ENCODE measurements around the gene SMARCC2.

Gene SMARCC2

DNA sequence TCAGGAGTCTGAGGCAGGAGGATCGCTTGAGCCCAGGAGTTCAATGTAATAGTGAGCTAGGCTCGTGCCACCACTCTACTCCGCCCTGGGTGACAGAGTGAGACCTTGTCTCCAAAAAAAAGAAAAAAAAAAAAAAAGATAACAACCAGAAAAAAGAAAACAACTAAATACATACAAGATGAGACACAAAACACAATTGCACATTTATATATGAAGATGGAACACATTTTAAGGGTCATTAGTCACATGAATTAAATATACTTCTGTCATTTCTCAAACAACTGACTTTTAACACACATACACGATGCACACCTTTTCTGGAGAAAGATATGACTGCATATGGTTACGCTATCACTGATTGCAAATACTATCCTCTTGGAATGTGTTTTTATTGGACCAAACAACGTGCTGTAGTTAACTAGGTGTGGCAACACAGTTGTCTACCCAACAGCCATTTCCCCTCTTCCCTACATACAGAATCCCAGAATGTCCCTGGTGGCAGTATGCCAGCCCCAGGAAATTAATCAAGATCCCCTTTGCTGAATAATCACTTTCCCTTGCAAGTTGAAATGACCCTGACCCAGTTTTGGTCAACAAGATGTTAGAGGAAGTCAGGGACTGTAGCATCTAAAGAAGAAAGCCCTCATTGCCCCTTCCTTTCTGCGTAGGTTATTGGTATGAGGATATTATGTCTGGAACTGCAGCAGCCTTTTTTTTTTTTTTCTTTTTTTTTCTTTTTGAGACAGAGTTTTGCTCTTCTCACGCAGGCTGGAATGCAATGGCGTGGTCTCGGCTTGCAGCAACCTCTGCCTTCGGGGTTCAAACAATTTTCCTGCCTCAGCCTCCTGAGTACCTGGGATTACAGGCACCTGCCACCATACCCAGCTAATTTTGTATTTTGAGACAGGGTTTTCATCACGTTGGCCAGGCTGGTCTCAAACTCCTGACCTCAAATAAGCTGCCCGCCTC lies 42.5 kb downstream of the SMARCC2 start:
- DNase-seq, result no peak

DNA sequence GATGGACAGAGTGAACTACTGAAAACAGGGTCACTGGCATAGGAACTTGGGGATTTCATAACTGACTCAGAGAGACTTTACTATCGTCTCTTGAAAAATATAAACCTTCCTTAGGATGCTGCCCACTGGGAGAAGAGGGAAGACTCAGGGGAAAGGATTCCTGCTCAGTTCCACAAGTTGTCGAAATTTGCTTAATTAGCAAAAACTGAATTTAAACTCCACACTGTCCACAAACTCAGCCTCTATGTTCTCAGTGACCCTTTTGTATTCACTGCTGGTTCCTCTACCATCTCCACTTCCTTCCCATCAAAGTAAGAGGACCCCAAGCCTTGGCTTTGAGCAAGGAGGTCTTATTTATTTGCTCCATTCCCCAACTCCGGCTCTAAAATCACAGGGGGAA lies 44.1 kb downstream of the SMARCC2 start:
- DNase-seq, result no peak

DNA sequence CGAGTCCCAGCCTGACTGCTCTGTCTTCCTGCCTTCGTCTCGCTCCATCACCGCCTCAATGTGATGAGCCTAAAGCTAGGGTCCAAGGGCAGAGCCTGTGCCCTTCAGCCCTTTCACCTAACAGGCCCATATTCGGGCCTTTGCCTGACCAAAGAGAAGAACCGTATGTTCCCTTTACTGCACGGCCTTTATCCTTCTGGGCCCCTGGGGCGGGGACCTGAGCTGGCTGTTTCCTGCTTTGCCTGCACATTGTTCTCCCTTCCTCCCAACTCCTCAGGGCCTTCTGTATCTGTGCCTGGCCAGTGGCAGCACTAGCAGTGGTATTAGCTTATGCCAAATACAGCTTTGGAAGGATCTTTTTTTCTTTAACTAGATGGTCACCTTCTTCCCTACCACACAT lies 45.4 kb downstream of the SMARCC2 start:
- DNase-seq, result no peak

DNA sequence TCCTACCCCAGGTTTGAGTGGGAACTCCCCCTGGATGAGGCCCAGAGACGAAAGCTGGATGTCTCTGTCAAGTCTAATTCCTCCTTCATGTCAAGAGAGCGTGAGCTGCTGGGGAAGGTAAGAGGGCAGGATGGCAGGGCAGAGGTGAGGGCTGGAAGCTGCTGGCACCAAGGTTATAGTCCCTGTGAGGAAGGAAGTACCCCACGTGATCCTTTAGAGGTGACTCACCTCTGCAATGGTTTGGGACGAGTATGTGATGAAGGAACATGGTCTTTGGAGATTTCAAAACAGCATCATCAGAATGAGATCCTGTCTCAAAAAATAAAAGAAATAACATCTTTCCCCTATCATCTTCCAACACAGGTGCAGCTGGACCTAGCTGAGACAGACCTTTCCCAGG lies 46.1 kb downstream of the SMARCC2 start:
- no peak for DNase-seq

DNA sequence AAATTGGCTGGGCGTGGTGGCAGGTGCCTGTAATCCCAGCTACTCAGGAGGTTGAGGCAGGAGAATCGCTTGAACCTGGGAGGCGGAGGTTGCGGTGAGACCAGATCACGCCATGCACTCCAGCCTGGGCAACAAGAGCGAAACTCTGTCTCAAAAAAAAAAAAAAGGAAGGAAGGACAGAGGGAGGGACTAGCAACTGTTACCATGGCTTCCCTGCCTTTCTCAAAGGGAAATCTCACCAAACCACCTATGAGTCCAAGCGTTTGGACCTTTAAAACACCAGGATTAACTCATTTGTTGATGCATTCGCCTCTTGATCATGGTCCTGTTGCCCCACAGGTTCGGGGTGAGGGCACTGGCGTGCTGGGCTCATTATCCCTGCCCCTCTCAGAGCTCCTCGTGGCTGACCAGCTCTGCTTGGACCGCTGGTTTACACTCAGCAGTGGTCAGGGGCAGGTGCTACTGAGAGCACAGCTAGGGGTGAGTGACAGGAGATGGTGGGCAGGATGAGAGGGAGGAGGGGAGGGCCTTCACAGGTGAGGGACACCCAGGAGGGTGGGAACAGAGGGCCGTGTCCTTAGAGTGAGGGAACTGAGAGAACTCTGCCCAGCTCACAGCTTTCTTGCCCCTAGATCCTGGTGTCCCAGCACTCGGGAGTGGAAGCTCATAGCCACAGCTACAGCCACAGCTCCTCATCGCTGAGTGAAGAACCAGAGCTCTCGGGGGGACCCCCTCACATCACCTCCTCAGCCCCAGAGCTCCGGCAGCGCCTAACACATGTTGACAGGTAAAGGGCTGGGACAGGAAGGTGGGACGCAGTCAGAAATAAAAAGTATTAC lies 47.1 kb downstream of the SMARCC2 start:
- no peak for DNase-seq

DNA sequence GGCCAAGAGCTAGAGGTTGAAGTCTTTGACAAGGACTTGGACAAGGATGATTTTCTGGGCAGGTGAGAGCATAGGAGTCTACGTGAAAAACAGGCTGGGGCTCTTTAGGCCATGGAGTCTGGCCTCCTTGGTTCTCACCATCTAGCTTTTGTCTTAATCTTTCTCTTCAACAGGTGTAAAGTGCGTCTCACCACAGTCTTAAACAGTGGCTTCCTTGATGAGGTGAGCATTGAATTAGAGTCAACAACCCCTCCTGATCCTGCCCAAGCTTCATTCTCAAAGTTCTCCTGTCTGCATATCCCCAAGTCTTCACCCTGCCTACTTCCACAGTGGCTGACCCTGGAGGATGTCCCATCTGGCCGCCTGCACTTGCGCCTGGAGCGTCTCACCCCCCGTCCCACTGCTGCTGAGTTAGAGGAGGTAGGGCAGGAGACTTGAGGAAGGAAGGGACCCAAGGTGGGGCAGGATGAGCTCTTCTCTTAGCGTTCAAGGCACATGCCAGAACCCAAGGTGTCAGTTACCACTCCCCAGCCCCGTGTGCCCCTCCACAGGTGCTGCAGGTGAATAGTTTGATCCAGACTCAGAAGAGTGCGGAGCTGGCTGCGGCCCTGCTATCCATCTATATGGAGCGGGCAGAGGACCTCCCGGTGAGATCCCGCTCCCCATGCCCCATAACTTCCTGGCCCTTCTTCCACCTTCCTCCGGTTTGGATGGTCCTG lies 51.3 kb downstream of the SMARCC2 start:
- no peak for DNase-seq

DNA sequence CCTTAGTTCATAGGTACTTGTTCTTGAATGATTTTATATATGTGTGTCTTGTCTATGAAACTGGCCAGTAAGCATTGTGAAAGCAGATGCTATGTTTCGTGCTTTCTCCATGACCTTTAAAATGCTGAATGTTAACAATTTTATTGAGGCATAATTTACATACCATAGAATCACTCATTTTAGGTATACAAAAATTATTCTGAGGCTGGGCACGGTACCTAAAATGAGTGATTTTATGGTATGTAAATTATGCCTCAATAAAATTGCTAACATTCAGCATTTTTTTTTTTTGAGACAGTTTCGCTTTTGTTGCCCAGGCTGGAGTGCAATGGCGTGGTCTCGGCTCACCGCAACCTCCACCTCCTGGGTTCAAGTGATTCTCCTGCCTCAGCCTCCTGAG lies 54.4 kb downstream of the SMARCC2 start:
- no peak for DNase-seq

DNA sequence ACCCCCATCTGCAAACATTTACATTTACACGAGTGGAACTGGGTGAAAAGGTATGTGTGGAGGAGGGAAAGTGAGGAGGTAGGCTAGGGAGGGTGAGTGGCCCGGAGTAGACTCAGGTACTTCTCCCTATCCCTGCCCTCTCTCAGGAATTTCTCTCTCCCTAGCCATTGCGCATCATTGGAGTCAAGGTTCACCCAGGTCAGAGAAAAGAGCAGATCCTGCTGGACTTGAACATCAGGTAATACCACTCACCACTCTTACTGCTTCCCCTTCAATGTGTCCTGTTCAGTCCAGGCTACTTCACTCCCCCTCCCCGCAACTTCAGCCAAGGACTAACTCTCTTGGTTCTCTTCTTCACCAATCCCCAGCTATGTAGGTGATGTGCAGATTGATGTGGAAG lies 58.4 kb downstream of the SMARCC2 start:
- no peak for DNase-seq

DNA sequence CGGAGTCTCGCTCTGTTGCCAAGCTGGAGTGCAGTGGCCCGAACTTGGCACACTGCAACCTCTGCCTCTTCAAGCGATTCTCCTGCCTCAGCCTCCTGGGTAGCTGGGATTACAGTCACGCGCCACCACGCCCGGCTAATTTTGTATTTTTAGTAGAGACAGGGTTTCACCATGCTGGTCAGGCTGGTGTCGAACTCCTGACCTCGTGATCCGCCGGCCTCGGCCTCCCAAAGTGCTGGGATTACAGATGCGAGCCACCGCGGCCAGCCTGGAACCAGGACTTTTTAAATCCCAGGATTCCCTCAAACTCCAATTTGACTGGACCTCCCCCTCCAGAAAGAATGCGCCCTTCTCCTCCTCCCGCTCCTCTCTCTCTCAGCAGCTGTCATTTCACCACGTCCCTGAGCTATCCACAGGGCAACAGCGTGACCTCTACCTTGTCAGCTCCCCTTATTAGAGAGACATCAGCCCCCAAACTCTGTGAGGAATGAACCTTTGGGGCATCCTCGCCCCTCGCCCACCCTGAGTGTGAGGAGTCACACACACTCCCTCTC lies 59.3 kb downstream of the SMARCC2 start:
- DNase-seq, result no peak

DNA sequence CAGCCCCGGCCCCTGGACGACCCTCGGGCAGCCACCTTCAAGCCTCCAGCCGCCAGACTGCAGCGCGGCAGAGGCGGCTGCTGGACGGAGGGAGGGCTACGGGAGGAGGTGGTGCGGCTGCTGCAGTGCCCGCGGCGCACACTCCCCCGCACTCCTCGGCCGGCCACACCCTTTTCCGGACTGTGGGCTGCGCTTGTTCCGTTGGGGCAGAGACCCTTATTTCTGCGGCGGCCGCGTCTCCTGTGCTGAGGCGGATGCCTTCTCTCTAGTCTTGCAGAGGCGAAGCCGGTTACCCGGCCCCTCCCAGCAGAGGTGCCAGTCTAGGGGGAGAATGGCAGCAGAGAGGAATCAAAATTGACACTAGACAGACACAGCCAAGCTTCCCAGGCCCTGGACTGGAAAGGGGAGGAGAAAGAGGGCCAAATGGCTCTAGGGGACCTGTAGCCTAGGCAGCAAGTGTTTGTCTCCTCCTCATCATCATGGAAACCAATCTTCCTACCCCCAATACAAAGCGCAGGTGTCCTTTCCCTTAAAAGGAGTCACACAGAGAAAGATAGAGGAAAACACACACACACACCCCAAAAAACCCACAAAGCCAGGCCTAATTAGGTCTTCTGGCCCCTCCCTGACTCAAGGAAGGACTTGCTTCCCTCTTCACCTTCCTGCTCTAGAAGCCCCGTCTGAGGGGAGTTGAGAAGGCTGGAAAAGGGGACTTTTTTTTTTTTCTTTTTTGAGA lies 59.9 kb downstream of the SMARCC2 start:
- peak; percentile 29 for DNase-seq

DNA sequence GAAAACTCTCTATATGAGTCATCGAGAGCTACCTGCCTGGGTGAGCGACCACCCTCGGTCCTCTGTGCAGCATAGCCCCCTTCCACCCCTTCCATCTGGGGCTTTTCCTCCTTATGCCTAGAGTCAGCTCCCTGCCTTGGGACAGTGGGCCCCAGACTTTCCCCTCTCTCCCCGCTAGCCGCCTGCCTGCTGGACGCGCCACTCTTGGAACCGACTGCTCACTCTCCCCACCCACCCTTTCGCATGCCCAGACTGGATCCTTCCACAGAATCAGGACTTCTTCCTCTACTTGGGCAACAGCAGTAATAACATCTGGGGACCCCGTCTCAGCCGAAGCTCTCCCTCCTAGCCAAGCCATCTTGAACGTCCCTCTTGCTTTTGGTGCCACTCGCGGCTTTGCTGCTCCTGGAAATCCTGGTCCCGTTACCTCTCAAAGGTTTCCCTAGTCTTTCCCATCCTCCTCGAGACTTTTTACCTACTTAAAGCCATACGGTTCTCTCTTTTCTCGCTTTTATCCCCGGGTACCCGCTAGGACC lies 60.5 kb downstream of the SMARCC2 start:
- no peak for DNase-seq

DNA sequence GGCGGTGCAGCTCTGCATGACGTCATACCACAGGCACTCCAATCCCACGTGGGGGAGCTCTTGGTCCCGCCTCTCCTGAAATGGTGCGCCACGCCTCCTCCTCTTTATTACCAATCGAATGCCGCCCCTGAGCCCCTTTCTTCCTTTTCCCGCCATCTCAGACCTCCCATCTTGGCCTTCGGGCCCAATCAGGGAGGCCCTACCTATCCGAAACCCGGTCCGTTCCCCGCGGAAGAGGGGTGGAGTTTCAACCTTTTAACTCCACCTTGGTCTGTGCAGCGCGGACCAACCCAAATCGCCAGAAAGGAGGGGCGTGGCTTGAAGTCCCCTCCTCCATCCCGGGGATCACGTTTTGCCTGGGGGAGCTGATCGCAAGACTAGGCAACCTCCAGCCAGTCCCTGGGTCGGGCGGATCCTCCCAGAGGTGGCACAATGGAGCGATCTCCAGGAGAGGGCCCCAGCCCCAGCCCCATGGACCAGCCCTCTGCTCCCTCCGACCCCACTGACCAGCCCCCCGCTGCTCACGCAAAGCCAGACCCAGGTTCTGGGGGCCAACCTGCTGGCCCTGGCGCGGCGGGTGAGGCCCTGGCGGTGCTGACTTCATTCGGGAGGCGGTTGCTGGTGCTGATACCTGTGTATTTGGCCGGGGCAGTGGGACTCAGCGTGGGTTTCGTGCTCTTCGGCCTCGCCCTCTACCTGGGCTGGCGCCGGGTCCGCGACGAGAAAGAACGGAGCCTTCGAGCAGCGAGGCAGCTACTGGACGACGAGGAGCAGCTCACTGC lies 61.2 kb downstream of the SMARCC2 start, which contains the start of gene ESYT1:
Gene ESYT1 (plus strand): TSS at position 380 of the 782 bp plus-strand sequence. CDS start 53 bp downstream, at position 433.
- peak; percentile 94 for DNase-seq

DNA sequence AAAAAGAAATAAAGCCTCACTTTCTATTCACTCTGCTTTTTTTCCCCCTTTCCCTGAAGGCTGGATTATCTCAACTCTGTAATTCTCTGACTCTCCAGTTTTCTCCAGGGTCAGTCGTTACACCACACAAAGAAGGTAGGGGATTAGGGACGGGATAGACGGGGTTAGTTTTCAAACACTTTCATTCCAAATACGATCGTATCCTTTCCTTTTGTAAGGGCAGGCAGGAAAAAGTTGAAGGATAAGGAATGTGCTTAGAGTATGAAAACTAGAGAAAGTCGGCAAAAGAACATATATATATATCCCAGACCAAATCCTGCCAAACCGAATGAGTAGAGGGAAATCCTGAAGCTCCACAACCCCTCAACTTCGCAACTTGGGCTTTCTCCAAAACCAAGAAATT lies 61.8 kb downstream of the SMARCC2 start:
- DNase-seq, result no peak

DNA sequence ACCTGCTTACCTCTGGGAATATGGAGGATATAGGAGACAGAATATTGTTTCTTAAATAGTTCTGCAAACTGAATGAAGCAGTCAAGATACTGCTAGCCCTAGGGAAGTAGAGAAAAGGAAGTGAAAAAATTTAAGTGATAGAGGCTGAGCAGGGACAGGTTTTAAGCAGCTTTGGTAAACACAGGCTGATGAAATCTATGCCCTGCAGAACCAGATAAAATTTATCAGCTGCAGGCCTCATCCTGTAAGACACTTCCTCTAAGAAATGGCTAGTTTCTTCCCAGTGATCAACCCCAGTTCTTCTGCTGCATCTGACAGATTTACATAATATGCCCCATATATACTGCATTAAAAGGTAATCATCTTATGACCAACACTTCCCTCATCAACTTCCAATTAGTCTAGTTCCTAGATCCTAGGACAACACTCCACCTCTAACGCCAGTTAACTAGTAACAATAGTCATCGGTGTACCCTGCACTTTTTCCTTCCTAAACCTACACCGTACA lies 62.5 kb downstream of the SMARCC2 start:
- no peak for DNase-seq

DNA sequence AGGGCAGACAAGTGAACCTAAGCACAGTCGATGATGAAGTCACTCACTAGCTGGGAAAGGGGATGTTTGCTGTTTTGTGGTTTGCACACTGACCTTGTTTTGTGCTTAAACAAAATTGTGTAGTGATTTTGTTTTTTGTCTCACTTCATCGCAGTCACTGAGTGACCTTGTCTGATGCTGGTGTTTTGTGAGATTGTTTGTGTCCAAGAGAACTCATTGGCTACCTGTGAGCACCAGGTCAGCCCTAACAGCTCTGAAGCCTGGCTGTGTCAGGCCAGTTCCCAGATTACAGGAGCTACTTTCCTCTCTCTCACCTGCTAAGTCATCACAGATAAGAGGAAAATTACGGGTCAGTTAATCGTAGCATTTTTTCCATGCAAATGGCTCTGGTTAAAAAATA lies 65.2 kb downstream of the SMARCC2 start:
- no peak for DNase-seq

DNA sequence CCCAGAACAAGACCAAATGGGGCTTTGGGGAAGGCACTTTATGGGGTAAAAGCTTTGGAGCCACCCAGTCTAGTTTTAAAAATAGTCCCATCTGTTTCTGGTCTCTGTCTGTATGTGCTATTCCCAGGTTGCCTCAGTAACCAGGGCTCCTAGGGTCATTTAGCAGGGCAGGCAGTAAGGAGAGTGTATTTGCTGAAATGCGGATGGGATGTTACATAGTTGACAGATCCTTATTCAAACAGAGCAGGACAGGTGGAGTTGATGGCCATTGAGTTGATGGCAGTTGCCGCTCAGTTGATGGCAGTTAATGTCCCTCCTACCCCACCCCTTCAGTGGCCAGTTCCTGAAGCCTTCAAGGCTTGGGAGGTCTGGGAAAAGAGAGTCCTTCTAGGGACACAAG lies 66.6 kb downstream of the SMARCC2 start:
- DNase-seq, result no peak

DNA sequence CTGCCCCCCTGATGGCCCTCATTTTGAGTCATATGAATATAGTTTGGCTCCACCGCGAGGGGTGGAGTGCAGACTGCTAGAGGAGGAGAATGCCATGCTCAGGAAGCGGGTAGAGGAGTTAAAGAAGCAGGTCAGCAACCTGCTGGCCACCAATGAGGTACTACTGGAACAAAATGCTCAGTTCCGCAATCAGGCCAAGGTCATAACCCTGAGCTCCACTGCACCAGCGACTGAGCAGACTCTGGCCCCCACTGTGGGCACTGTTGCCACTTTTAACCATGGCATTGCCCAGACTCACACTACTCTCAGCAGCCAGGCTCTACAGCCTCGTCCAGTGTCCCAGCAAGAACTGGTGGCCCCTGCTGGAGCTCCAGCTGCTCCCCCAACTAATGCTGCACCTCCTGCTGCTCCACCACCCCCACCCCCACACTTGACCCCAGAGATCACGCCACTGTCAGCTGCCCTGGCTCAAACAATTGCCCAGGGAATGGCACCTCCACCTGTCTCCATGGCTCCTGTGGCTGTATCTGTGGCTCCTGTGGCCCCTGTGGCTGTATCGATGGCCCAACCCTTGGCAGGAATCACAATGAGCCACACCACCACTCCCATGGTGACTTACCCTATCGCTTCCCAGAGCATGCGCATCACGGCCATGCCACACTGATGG lies 67.9 kb downstream of the SMARCC2 start:
- no peak for DNase-seq

DNA sequence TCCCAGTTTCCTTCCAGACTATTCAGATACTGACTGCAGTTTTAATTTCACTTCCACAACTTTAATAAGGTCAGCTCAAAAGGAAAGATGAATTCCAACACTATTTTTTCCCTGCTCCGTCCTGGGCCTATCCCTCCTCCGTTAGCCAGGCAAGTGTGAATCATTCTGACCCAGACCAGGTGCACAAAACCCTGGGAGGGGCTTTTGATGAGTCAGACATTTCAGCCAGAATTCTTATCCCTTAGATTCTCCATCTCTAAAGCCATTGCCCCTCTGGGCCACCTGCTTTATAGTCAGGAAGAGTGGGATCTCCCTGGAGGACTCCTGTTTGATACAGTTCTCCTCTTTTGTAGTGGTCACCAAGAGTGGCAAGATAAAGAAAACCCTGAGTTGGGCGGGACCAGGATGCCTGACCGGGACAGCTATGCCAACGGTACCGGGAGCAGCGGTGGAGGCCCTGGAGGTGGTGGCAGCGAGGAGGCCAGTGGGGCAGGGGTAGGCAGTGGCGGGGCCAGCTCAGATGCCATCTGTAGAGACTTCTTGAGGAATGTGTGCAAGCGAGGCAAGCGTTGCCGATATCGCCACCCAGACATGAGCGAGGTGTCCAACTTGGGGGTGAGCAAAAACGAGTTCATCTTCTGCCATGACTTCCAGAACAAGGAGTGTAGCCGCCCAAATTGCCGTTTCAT lies 69.0 kb downstream of the SMARCC2 start:
- no peak for DNase-seq

DNA sequence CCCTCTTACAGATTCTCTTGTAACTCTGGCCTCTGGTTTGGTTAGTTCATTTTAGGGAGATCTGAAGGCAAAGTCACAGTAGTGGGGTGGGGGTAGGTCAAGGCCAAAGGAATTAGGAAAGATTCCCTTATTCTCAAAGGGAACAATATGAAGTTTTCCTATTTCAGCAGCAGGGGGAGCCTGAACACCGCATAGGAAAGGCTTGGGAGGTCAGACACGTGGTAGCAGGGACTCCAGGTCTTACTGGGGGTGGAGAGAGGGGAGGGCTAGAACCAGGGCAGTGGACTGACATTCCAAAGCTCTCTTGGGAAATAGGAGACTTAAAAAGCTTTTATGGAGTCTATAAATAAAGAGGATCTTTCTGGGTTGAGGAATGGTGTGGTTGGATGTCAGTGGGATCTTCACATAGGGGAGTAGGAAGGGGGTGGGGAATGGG lies 69.9 kb downstream of the SMARCC2 start:
- DNase-seq, result peak; percentile 43
